Stimulated activated naive CD4-positive, alpha-beta T cell (primary cell): ENCODE results near the gene TSPAN18.

ENCODE experiments used
- DNase-seq, 6 experiments: peaks; one replicate each; lab custom pipeline; 2025; lab: John Stamatoyannopoulos, UW

Gene TSPAN18

GRCh38 chr11:44759743-44760476, 33.1 kb downstream of the TSPAN18 start:
- DNase-seq, result no peak

- no peak for DNase-seq
These were observed 33.7 kb downstream of the TSPAN18 start for GRCh38 chr11:44760477-44760872.

GRCh38 chr11:44760917-44761550, 34.3 kb downstream of the TSPAN18 start:
- no peak for DNase-seq

GRCh38 chr11:44761551-44761961, 34.8 kb downstream of the TSPAN18 start:
- no peak for DNase-seq

GRCh38 chr11:44763121-44763820, 36.5 kb downstream of the TSPAN18 start:
- DNase-seq, result no peak

GRCh38 chr11:44764583-44764982, 37.8 kb downstream of the TSPAN18 start:
- DNase-seq, result no peak

GRCh38 chr11:44765026-44765595, 38.3 kb downstream of the TSPAN18 start:
- DNase-seq, result no peak

GRCh38 chr11:44765676-44766075, 38.9 kb downstream of the TSPAN18 start:
- no peak for DNase-seq

- no peak for DNase-seq
These were observed 39.6 kb downstream of the TSPAN18 start for GRCh38 chr11:44766112-44766971.

GRCh38 chr11:44766972-44767278, 40.2 kb downstream of the TSPAN18 start:
- DNase-seq, result no peak

- no peak for DNase-seq
These were observed 40.7 kb downstream of the TSPAN18 start for GRCh38 chr11:44767421-44767820.

GRCh38 chr11:44770401-44770800, 43.6 kb downstream of the TSPAN18 start:
- DNase-seq, result no peak

GRCh38 chr11:44771252-44771734, 44.5 kb downstream of the TSPAN18 start:
- DNase-seq, result no peak

GRCh38 chr11:44771841-44772240, 45.1 kb downstream of the TSPAN18 start:
- no peak for DNase-seq

- DNase-seq, result no peak
These were observed 46.7 kb downstream of the TSPAN18 start for GRCh38 chr11:44773351-44773965.

GRCh38 chr11:44774108-44774507, 47.3 kb downstream of the TSPAN18 start:
- DNase-seq, result no peak

- DNase-seq, result no peak
These were observed 48.0 kb downstream of the TSPAN18 start for GRCh38 chr11:44774731-44775130.

GRCh38 chr11:44775366-44775984, 48.7 kb downstream of the TSPAN18 start:
- peak; percentile 19 to 70 (median 41) for DNase-seq

GRCh38 chr11:44775985-44776446, 49.3 kb downstream of the TSPAN18 start:
- DNase-seq, result no peak

- DNase-seq, result no peak
These were observed 49.9 kb downstream of the TSPAN18 start for GRCh38 chr11:44776551-44777208.
